ENCODE measurements around the gene MYF5.

- TF ChIP-seq POLR2A (IDR thresholded peaks at IDR 0.05) (no peak), CTCF (IDR thresholded peaks at IDR 0.05) (no peak)
These were observed 45.1 kb downstream of the MYF5 start for GRCh38 chr12:80761838-80762237.

Measured in prostate gland (tissue), 2 donors.